ENCODE data around the gene NPM1.
"Not testable (repeated sequence)": the region's sequence is repeated elsewhere in the genome, so short reads cannot be mapped to it uniquely, and the experiment has no call there.

The NPM1 gene

DNA sequence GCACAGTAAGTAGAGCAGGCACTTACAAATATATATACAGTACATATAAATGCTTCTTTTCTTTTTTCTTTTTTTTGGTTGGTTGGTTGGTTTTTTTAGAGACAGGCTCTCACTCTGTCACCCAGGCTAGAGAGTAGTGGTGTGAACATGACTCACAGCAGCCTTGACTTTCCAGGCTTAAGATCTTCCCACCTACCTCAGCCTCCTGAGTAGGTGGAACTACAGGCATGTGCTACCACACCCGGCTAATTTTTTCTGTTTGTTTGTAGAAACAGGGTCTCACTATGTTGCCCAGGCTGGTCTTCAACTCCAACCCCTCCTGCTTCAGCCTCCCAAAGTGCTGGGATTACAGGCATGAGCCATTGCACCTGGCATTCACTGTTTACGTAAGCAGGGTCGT lies 2.6 kb upstream of the NPM1 start:
- H3K14ac ChIP-seq (ENCODE audit: low read length in 2 of 2); H3K27me3 ChIP-seq (ENCODE audit: control insufficient read depth in 1 of 2, insufficient read depth in 1 of 2, low read length in 2 of 2); H3K4me3 ChIP-seq (ENCODE audit: insufficient read depth in 1 of 2, low read depth in 1 of 2, low read length in 2 of 2); H2BK15ac ChIP-seq (ENCODE audit: low read depth, poor library complexity, severe bottlenecking); H3K9ac ChIP-seq (ENCODE audit: low read length); H3K79me1 ChIP-seq (replicated peaks; ENCODE audit: low read length, poor library complexity, severe bottlenecking); H3K4me2 ChIP-seq (ENCODE audit: low read length, poor library complexity, severe bottlenecking); H3K27ac ChIP-seq (ENCODE audit: low read length, poor library complexity, severe bottlenecking); H2AFZ ChIP-seq (ENCODE audit: low read depth, low read length); DNase-seq; H3K36me3 ChIP-seq (ENCODE audit: control insufficient read depth in 1 of 2, insufficient read depth in 2 of 2, low read depth in 1 of 2, low read length in 2 of 2); H4K8ac ChIP-seq (ENCODE audit: low read length); H3K23ac ChIP-seq (ENCODE audit: low read length in 2 of 2); H2BK120ac ChIP-seq (ENCODE audit: low read depth, low read length); H2AK5ac ChIP-seq (ENCODE audit: low read length, severe bottlenecking); H4K91ac ChIP-seq (ENCODE audit: low read length); H3K4me1 ChIP-seq (ENCODE audit: control insufficient read depth, insufficient read depth, low read depth, low read length); H2BK5ac ChIP-seq (ENCODE audit: low read depth, low read length, poor library complexity, severe bottlenecking); H3K9me3 ChIP-seq (ENCODE audit: control insufficient read depth, low read length); H2BK12ac ChIP-seq (ENCODE audit: low read length in 2 of 2); H3K4ac ChIP-seq (ENCODE audit: low read depth in 1 of 2, low read length in 2 of 2); H3K18ac ChIP-seq (ENCODE audit: low read depth in 1 of 2, low read length in 2 of 2): not testable (repeated sequence)
- WGBS: 100% methylated on average over 1 of the region's 3 CpGs

DNA sequence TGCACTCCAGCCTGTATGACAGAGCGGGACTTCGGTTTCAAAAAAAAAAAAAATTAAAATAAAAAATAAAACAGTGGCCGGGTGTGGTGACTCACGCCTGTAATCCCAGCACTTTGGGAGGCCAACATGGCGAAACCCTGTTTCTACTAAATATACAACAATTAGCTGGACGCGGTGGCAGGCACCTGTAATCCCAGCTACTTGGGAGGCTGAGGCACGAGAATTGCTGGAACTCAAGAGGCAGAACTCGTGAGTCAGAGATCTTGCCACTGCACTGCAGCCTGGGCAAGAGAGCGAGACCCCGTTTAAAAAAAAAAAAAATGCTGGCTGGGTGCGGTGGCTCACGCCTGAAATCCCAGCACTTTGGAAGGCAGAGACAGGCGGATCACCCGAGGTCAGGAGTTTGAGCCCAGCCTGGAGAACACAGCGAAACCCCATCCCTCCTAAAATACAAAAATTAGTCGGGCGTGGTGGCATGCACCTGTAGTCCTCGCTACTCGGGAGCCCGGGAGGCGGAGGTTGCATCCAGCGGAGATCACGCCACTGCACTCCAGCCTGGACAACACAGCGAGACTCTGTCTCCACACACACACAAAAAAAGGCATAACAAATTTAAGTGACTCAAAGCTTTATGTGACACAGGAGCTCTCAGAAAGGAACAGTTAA lies 1.5 kb upstream of the NPM1 start:
- H2AFZ ChIP-seq (ENCODE audit: low read depth, low read length): no peak overlapping the region
- no peak overlapping the region for H3K4me3 ChIP-seq (ENCODE audit: insufficient read depth in 1 of 2, low read depth in 1 of 2, low read length in 2 of 2)
- peaks cover 0 to 13% of the 10 kb centered on the region in 2 experiments for H3K36me3 ChIP-seq (ENCODE audit: control insufficient read depth in 1 of 2, insufficient read depth in 2 of 2, low read depth in 1 of 2, low read length in 2 of 2)
- H3K14ac ChIP-seq (ENCODE audit: low read length in 2 of 2): no peak overlapping the region
- DNase-seq: no peak
- H2BK15ac ChIP-seq (ENCODE audit: low read depth, poor library complexity, severe bottlenecking): no peak overlapping the region
- H3K9me3 ChIP-seq (ENCODE audit: control insufficient read depth, low read length): no peaks in the 10 kb centered on the region
- no peak overlapping the region for H3K23ac ChIP-seq (ENCODE audit: low read length in 2 of 2)
- H3K9ac ChIP-seq (ENCODE audit: low read length): peak overlapping the region; percentile 95
- H4K8ac ChIP-seq (ENCODE audit: low read length): no peak overlapping the region
- H4K91ac ChIP-seq (ENCODE audit: low read length): no peak overlapping the region
- H3K27me3 ChIP-seq (ENCODE audit: control insufficient read depth in 1 of 2, insufficient read depth in 1 of 2, low read length in 2 of 2): no peaks in the 10 kb centered on the region
- no peak overlapping the region for H3K27ac ChIP-seq (ENCODE audit: low read length, poor library complexity, severe bottlenecking)
- peaks cover 3% of the 10 kb centered on the region for H3K79me1 ChIP-seq (replicated peaks; ENCODE audit: low read length, poor library complexity, severe bottlenecking)
- peak overlapping the region; percentile 59 for H2AK5ac ChIP-seq (ENCODE audit: low read length, severe bottlenecking)
- no peak overlapping the region for H3K18ac ChIP-seq (ENCODE audit: low read depth in 1 of 2, low read length in 2 of 2)
- peaks cover 6% of the 10 kb centered on the region for H3K4me1 ChIP-seq (ENCODE audit: control insufficient read depth, insufficient read depth, low read depth, low read length)
- H3K4me2 ChIP-seq (ENCODE audit: low read length, poor library complexity, severe bottlenecking): peak overlapping the region; percentile 11
- no peak overlapping the region for H2BK120ac ChIP-seq (ENCODE audit: low read depth, low read length)
- H3K4ac ChIP-seq (ENCODE audit: low read depth in 1 of 2, low read length in 2 of 2): no peak overlapping the region
- H2BK5ac ChIP-seq (ENCODE audit: low read depth, low read length, poor library complexity, severe bottlenecking): no peak overlapping the region
- 97% methylated on average over 21 of the region's 25 CpGs for WGBS
- H2BK12ac ChIP-seq (ENCODE audit: low read length in 2 of 2): no peak overlapping the region

DNA sequence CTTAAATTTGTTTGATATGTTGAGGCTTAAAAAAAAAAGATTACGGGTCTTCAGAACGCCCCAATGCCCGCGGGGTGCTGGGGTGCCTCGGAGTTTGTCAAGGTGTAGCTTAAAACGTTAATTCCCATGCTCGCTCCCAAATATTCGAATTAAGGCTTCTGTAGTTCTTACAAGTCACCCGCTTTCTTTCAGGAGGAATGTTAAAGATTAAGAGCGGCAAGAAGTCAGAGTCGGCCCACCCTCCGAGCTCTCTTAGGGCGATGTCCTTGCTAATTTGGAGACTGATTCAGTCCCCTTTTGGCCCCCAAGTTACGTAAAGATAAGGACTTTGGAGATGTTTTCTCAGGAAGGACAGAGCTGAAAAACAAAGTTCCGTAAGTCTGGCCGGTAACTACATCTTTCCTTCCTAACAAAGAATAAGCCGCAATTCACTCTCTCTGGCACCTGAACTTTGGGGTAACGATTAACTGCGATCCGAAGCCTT lies 746 bp upstream of the NPM1 start:
- peak overlapping the region; percentile 54 to 94 for H3K4me3 ChIP-seq (ENCODE audit: insufficient read depth in 1 of 2, low read depth in 1 of 2, low read length in 2 of 2)
- no peak overlapping the region for H3K14ac ChIP-seq (ENCODE audit: low read length in 2 of 2)
- H4K8ac ChIP-seq (ENCODE audit: low read length): peak overlapping the region; percentile 86
- no peak overlapping the region for H2BK5ac ChIP-seq (ENCODE audit: low read depth, low read length, poor library complexity, severe bottlenecking)
- no peaks in the 10 kb centered on the region for H3K27me3 ChIP-seq (ENCODE audit: control insufficient read depth in 1 of 2, insufficient read depth in 1 of 2, low read length in 2 of 2)
- peak overlapping the region; percentile 86 for H3K4me2 ChIP-seq (ENCODE audit: low read length, poor library complexity, severe bottlenecking)
- H3K4me1 ChIP-seq (ENCODE audit: control insufficient read depth, insufficient read depth, low read depth, low read length): peaks cover 7% of the 10 kb centered on the region
- H3K27ac ChIP-seq (ENCODE audit: low read length, poor library complexity, severe bottlenecking): peak overlapping the region; percentile 72
- no peak for DNase-seq
- no peak overlapping the region for H3K23ac ChIP-seq (ENCODE audit: low read length in 2 of 2)
- no peak overlapping the region for H2BK12ac ChIP-seq (ENCODE audit: low read length in 2 of 2)
- 19% methylated on average over 20 of the region's 20 CpGs for WGBS
- peak overlapping the region in 1 of 2 experiments; percentile 19 for H3K4ac ChIP-seq (ENCODE audit: low read depth in 1 of 2, low read length in 2 of 2)
- H4K91ac ChIP-seq (ENCODE audit: low read length): no peak overlapping the region
- H3K36me3 ChIP-seq (ENCODE audit: control insufficient read depth in 1 of 2, insufficient read depth in 2 of 2, low read depth in 1 of 2, low read length in 2 of 2): peaks cover 2 to 21% of the 10 kb centered on the region in 2 experiments
- peaks cover 3% of the 10 kb centered on the region for H3K79me1 ChIP-seq (replicated peaks; ENCODE audit: low read length, poor library complexity, severe bottlenecking)
- H3K18ac ChIP-seq (ENCODE audit: low read depth in 1 of 2, low read length in 2 of 2): peak overlapping the region; percentile 58 to 93
- H3K9me3 ChIP-seq (ENCODE audit: control insufficient read depth, low read length): no peaks in the 10 kb centered on the region
- peak overlapping the region; percentile 95 for H3K9ac ChIP-seq (ENCODE audit: low read length)
- H2BK15ac ChIP-seq (ENCODE audit: low read depth, poor library complexity, severe bottlenecking): no peak overlapping the region
- no peak overlapping the region for H2BK120ac ChIP-seq (ENCODE audit: low read depth, low read length)
- peak overlapping the region; percentile 6 for H2AFZ ChIP-seq (ENCODE audit: low read depth, low read length)
- H2AK5ac ChIP-seq (ENCODE audit: low read length, severe bottlenecking): no peak overlapping the region

DNA sequence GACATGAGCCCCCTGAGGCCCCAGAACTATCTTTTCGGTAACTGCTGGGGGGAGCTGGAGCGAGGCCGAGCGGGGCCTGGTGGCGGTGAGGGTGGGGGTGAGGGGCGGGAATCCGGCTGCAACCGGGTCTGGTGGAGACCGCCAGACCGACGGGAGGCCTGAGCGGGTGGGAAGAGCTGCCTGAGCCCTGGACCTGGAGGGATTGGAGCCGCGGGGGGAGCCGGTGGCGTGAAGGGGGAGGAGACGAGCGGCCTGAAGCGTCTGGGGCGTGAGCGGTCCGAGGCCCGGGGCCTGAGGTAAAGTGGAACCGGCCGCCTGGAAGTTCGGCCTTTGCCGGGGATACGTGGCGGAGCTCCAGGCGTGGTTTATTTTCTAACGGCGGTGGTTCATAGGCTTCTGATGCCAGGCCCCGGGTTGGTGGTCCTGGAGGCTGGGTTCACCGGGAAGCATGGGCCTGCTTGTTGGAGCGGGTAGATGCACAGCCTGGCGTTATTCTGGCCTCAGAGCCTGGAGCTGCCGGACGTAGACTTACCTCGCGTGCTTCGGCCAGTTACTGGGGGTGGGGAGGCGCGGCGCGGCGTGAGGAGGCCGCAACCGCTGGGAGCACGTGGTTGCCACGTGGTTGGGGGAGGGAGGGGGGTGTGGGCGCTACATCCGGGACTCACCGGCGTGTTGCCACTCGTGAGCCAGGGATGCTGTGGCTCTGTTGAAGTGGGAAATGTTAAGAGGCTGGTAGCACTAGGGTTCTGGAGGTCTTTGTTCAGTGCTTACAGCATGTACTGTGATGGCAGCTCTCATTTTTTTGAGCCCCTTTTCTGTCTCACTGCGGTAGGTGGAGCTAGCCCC lies 544 bp downstream of the NPM1 start:
- peak; percentile 85 for DNase-seq
- Histone ChIP-seq H3K4me1 (ENCODE audit: control insufficient read depth, insufficient read depth, low read depth, low read length) (peaks cover 12% of the 10 kb centered on the region), H3K27ac (ENCODE audit: low read length, poor library complexity, severe bottlenecking) (peak overlapping the region; percentile 93), H3K14ac (ENCODE audit: low read length in 2 of 2) (peak overlapping the region in 1 of 2 experiments; percentile 12), H2BK120ac (ENCODE audit: low read depth, low read length) (peak overlapping the region; percentile 91), H2BK15ac (ENCODE audit: low read depth, poor library complexity, severe bottlenecking) (no peak overlapping the region), H2BK5ac (ENCODE audit: low read depth, low read length, poor library complexity, severe bottlenecking) (peak overlapping the region; percentile 88), H3K9ac (ENCODE audit: low read length) (peak overlapping the region; percentile 95), H2BK12ac (ENCODE audit: low read length in 2 of 2) (no peak overlapping the region), H3K23ac (ENCODE audit: low read length in 2 of 2) (peak overlapping the region; percentile 29 to 48), H3K4me3 (ENCODE audit: insufficient read depth in 1 of 2, low read depth in 1 of 2, low read length in 2 of 2) (peak overlapping the region; percentile 85 to 94), H4K8ac (ENCODE audit: low read length) (peak overlapping the region; percentile 36), H3K36me3 (ENCODE audit: control insufficient read depth in 1 of 2, insufficient read depth in 2 of 2, low read depth in 1 of 2, low read length in 2 of 2) (peaks cover 7 to 34% of the 10 kb centered on the region in 2 experiments), H3K79me1 (replicated peaks; ENCODE audit: low read length, poor library complexity, severe bottlenecking) (peaks cover 3% of the 10 kb centered on the region), H3K9me3 (ENCODE audit: control insufficient read depth, low read length) (no peaks in the 10 kb centered on the region), H2AK5ac (ENCODE audit: low read length, severe bottlenecking) (peak overlapping the region; percentile 4), H2AFZ (ENCODE audit: low read depth, low read length) (no peak overlapping the region), H4K91ac (ENCODE audit: low read length) (peak overlapping the region; percentile 57), H3K18ac (ENCODE audit: low read depth in 1 of 2, low read length in 2 of 2) (peak overlapping the region; percentile 40 to 73), H3K4ac (ENCODE audit: low read depth in 1 of 2, low read length in 2 of 2) (peak overlapping the region; percentile 52 to 83), H3K4me2 (ENCODE audit: low read length, poor library complexity, severe bottlenecking) (peak overlapping the region; percentile 86), H3K27me3 (ENCODE audit: control insufficient read depth in 1 of 2, insufficient read depth in 1 of 2, low read length in 2 of 2) (no peaks in the 10 kb centered on the region)
- WGBS: under 1% methylated on average over 56 of the region's 56 CpGs
